ENCODE data around the gene AGL.
"Not testable (repeated sequence)": the region's sequence is repeated elsewhere in the genome, so short reads cannot be mapped to it uniquely, and the experiment has no call there.

Gene AGL

DNA sequence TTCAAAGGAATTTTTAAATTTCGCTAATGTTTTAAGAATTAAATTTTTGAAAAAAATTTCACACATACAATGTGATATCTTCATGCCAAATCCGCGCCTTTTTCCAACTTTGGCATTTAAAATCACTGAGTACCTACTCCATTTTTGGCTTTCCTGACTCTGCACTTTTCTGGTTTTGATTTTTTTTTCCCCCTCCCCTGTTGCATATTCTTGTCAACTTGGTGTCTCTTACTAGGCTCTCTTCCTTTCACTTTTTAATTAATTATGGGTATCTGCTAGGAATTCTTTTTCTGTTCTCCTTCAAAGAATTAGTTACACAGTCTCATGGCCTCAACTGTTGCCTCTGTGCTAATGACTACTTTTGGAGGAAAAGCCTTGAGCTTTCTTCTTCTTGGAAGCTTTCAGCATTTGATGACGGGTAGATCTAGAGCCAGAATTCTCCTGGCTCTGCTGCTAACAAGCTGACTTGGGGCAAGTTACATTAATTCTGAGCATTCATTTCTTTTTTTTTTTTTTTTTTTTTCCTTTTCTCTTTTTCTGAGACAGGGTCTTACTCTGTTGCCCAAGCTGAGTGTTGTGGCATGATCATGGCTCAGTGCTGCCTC, 1.8 kb downstream of the AGL start:
- DNase-seq = no peak

DNA sequence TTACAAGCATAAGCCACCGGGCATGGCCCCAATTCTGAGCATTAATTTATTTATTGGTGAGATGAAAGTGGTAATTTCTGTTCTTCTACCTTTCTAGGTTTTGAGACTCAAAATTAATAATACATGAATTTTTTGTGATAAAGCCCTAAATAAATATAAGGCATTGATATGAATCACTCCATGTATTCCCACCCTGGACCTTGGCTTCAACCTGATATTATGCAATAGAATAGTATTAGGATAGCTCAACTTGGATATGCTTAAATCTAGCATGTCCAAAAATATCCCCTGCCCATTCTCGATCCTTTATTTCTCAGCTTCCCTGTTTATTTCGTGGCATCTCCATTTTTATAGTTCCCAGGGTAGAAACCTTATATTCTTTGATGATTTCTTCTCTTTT, 2.5 kb downstream of the AGL start:
- DNase-seq = no peak

DNA sequence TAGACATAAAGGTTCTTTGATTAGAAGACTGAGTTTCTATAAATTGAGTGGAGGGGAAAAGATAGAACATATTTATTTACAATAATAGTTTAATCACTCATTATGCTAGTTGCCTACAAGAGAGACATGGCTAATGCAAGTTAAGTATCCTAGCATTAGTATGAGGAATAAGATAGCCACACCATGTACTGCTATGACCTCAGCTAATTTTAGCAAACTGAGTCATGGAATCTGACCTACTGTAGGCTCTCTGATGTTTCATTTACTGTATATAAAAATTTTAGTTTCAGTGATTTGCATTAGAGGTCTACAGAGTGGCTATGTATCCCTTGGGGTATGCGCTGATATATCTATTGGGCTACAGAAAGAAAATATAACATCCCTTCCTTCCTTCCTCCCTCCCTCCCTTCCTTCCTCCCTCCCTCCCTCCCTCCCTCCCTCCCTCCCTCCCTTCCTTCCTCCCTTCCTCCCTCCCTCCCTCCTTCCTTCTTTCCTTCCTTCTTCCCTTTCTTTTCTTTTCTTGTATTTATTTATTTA, 5.8 kb downstream of the AGL start:
- DNase-seq = no peak

DNA sequence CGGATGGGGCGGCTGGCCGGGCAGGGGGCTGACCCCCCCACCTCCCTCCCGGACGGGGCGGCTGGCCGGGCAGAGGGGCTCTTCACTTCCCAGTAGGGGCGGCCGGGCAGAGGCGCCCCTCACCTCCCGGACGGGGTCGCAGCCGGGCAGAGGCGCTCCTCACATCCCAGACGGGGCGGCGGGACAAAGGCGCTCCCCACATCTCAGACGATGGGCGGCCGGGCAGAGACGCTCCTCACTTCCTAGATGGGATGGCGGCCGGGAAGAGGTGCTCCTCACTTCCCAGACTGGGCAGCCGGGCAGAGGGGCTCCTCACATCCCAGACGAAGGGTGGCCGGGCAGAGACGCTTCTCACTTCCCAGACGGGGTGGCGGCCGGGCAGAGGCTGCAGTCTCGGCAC, 6.9 kb downstream of the AGL start:
- DNase-seq = not testable (repeated sequence)

DNA sequence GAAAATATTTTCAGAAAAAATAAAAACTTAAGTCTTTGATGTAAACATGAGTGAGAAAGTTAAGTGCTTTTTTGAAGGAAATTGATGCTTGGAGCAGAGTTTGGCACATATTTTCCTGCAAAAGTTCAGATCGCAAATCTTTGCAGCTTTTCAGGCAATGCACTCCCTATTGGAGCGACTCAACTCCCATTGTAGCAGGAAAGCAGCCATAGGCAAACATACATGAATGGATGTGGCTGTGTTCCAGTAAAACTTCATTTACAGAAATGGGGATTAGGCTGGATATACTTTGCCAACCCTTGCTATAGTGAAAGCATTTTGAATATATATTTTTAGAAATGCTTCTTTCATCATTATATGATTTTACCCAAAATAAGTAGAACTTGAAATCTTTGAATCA, 8.1 kb downstream of the AGL start:
- DNase-seq = no peak

DNA sequence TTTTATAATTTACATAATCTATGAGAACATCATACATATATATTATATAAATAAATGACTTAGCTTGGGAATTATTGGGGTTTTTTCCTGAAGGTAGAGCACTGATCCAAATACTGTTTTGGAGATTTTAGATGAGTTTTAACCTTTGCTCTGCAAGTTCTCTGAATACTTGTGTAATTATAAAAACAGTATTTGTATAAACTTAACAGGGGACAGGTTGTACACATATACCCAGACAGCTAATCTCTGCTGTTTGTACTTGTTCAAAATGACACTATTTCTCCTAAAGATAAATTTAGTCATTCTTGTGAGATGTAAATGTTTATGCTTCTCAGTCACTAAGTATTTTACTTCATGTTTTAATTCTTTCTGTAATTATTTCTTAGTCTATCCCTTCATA, 8.7 kb downstream of the AGL start:
- DNase-seq = no peak

DNA sequence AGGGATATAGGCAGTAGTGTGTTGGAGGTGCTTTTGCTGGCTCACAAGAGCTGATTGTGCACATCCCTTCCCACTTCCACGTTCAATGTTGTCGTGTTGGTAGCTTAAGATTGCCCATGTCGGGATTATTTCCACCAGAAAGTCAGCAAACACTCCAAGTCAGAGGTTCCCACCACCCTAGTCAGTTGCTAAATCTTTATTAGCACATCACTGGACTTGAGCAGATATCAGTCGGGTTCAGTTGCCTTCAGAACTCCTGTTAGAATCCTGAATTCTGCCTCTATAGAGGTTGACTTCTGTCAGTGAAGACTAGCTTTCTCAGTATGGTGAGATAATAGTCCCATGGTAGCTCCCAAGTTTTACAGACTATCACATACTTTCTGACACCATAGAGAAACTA, 10.5 kb downstream of the AGL start:
- no peak for DNase-seq

DNA sequence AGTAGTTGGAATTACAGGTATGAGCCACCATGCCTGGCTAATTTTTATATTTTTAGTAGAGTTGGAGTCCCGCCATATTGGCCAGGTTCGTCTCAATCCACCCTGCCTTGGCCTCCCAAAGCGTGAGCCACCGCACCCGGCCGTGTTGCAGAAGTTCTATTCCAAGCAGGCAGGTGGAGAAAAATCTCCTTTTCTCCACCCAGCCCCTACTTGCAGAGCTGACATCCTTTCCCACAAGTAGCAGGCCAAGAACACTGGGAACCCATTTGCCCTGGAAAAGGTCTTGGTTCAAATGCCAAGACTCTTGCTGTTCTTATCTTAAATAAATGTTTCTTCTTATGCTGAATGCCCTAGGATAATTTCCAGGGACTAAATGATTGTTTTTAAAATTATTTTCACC, 17.5 kb downstream of the AGL start:
- no peak for DNase-seq

DNA sequence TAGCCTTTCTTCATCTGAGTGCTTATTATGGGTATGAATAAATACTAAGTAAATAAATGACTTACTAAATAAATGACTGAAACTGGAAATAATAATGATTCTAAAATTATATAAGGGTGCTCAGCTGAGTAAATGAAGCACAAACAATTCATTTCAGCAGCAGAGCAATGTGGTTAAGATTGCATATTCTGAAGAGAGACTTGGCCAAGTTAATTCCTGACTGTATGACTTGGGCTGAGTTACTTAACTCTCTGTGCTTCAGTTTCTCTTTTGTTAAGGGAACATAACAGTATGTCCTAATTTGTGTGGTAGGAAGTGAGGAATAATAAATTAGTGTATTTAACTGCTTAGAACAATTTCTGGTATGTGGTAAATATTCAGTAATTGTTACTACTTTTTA, 19.1 kb downstream of the AGL start:
- no peak for DNase-seq

DNA sequence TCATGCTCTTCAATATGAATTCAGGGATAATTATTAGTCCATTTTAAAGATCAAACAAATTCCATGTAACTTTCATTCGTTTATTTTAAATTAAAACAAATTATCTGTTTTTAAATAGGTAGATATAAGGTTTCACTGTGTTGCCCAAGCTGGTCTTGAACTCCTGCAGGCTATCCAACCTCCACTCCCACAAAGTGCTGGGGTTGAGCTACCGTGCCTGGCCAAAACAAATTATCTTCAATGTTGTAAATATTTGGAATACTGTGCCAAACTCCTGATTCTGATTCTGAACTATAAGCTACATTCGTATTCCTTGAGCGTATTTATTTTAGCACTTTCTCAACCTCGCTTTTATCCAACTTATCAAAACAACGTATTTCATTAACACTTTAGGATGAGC, 19.6 kb downstream of the AGL start:
- no peak for DNase-seq

DNA sequence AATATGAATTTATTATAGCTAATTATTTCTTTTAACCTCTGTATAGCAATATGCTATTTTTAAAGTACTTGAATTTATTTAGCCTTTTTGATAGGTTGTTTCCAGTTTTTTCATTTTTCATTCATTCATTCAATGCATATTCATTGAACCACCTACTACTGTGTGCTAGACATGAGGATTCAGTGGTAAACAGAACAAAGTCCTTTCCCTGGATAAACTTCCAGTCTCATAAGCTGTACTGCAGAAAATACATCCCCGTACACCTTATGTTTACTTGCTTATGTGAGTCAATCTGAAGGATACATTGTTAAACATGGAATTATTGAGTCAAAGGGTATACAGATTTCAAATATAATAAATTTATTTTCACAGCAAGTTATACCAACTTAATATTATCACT, 21.9 kb downstream of the AGL start:
- no peak for DNase-seq

DNA sequence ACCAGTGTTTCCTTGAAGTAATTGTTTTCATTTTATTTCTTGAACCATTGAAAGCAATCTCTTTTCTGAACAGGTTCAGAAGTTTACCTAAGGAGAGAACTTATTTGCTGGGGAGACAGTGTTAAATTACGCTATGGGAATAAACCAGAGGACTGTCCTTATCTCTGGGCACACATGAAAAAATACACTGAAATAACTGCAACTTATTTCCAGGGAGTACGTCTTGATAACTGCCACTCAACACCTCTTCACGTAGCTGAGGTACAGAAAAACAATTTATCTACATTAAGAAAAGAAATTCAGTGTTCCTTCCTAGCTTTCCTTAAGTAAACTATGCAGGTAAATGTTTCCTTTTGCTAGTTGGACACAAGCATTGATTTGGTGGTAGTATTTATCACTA, 27.4 kb downstream of the AGL start:
- DNase-seq = no peak

DNA sequence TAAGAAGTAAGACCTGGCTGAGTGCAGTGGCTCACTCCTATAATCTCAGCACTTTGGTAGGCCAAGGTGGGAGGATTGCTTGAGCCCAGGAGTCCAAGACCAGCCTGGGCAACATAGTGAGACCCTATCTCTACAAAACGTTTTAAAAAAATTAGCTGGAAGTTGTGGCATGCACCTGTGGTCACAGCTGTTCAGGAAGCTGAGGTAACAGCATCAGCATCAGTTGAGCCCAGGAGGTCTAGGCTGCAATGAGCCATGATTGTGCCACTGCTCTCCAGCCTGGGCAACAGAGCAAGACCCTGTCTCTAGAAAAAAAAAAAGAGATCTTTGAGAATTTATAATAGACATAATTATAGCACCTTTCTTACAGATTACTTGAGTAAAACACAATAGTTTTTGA, 36.0 kb downstream of the AGL start:
- no peak for DNase-seq

DNA sequence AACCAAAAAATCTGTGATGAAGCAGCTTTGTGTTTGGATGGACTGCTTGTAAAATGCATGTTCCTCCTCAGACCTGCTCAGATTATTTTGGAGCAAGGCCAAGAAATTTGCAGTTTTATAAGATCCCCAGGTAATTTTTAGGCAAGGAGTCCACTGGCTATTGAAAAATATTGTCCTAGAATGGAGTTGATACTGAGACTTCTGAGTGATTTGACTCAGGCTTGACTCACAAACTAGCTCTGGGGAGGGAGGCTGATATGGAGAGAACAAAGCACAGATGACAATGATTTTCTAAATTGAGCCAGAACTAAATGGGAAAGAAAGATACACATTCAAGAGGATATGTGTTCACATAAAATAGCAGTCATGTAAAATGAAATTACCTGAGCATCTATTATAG, 36.7 kb downstream of the AGL start:
- no peak for DNase-seq

DNA sequence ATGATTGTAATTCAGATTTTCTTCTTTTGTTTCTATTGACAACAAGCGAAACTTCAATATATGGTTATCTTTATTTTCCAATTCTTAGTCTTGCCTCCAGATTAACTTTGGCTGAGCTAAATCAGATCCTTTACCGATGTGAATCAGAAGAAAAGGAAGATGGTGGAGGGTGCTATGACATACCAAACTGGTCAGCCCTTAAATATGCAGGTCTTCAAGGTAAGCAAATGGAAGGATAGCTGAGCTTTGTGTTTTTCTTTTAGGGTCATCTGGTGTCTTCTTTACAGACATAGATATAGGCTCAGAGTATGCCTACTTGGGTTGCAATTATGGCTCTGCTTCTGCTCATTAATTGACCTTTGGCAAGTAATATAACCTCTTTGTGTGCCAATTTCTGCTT, 37.7 kb downstream of the AGL start:
- DNase-seq = no peak

DNA sequence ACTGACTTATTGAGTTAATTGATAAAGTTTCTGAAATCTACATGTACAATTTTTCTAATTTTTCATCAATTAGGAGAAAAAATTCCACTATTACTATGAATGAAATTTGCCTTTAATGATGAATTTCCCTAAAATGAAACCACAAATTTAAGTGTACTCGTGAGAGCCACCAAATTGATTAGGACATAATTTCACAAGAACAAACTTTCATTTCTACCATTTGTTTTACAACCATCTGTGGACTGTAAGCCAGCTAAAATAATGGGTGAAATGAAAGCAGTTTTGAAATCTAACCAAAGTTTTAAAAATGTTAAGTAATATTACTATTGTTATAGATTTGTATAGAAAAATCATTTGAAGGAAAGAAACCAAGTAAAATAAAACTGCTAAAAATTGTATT, 41.8 kb downstream of the AGL start:
- no peak for DNase-seq

DNA sequence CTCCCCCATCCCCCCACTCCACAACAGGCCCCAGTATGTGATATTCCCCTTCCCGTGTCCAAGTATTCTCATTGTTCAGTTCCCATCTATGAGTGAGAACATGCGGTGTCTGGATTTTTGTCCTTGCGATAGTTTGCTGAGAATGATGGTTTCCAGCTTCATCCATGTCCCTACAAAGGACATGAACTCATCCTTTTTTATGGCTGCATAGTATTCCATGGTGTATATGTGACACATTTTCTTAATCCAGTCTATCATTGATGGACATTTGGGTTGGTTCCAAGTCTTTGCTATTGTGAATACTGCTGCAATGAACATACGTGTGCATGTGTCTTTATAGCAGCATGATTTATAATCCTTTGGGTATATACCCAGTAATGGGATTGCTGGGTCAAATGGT, 53.1 kb downstream of the AGL start:
- not testable (repeated sequence) for DNase-seq

DNA sequence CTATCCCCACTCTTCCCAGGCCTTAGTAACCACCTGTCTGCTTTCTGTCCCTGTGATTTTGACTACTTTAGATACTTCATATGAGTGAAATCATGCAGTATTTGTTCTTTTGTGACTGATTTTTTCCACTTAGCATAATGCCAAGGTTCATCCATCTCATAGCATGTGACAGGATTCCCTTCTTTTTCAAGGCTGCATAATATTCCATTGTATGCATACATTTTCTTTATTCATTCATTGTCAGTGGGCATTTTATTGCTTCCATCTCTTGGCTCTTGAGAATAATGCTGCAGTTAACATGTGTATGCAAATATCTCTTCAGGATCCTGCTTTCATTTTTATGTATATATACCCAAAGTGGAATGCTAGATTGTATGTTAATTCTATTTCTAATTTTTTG, 56.4 kb downstream of the AGL start:
- DNase-seq = no peak

DNA sequence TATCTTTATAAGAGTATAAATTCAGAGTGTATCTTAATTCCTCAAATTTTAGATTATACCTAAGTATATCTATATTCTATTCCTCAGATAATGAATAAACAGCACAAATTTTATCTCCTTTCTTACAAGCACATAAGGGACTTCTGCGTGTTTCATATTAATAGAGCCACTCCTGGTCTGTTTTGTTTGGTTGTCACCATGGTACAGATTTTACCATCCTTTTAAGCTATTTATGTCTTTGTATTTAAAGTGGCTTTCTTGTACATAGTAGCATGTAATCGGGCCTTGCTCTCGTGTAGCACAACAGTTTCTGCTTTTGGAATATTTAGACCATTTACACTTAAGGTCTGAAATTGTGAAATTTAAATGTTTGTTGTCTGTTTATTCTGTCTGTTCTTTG, 67.1 kb downstream of the AGL start:
- DNase-seq = no peak

DNA sequence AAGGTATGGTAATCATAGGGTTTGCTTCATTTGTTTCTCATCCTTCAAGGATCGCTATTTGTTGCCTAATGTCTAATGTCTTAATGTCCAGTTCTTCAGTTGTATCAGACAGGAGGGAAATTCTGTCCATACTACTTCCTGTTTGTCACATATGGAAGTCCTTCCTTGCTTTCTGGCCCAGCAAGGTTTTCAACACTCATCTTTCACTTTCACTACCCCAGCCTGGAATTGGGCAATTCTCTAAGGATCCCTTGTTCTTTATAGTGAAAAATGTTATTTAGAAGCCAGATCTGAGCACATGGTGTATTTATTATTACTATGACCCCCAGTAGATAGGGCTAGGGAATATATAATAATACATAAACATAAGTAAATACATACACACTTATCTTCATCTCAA, 69.1 kb downstream of the AGL start:
- no peak for DNase-seq

DNA sequence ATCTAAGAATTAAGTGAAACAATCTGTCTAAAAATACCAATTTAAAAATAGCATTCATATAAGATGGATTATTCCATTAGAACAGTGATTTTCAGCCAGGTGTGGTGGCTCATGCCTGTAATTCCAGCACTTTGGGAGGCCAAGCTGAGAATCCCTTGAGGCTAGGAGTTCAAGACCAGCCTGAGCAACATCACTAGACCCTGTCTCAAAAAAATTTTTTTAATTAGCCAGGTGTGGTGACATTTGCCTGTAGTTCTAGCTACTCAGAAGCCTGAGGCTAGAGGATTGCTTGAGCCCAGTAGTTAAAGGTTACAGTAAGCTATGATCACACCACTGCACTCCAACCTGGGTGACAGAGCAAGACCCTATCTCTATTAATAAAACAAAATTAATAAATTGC, 84.6 kb downstream of the AGL start:
- no peak for DNase-seq

DNA sequence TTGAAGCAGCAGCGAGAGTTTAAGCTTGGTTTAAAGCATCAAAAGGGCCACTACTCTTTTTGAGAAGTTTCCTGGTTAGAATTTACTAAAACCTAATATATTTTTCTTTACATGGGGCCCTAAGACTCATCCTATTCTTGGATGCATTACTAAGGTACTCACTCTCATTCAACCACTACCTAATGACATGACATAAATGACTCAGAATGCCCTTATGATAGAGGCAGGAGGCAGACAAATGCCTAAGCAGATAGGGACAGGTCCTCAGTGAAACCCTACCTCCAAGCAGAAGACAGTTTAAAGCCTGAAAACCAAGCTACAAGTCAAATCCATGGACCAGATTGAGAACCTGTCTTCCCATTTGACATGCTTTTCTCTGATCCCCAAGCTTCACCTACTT, 85.4 kb downstream of the AGL start:
- no peak for DNase-seq

DNA sequence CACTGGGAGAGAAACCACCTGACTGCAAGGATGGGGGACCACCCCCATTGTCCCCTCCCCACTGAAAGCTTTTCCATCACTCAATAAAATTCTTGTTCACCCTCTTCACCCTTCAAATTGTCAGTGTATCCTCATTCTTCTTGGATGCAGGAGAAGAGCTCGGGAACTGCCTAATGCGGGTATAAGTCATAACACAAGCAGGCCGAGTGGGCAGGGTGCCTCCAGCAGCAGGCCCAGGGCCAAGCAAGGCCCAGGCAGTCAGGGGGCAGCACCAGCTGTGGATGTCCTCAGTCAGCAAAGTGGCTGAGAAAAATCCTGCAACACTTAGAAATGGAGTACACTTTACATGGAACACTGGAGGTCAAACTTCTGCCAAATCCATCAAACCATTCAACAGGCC, 85.9 kb downstream of the AGL start:
- no peak for DNase-seq

DNA sequence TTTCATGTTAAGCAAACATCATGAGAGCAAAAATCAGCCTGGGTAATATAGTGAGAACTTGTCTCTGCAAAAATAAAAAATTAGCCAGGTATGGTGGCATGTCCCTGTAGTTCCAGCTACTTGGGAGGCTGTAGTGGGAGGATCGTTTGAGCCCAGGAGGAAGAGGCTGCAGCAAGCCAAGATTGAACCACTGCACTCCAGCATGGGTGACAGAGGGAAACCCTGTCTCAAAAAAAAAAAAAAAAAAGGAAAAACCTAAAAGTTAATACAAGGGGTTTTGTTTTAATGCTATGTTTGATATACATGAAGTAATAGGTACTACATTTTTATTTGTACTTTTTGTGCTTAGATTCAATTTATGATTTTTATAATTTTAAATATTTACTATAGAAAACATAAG, 92.6 kb downstream of the AGL start:
- DNase-seq = no peak

DNA sequence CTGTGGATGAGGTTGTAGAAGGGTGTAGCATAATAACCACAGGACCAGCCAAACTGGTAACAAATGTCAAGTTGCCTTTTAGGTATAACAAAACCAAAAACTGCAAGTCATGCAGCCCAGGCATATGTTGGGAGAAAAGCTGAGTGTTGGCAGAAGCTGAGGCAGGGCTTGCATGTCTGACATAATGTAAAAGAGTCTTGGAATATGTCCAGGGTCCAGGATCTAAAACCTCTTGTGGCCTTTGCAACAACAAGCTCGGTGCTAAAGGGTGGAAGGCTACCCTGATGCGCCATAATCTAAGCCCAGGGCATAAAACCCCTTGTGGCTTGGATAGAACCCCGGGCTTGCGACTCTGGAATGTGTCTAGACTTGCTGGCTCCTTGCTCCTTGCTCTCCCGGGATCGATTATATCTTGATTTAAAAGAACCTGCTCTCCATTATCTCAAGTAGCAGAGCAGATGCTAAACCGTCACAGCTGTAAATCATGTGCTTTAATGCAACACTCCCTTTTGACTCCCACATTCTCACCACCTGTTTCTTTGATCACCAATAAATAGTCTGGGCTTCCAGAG, 93.1 kb downstream of the AGL start:
- peak; percentile 56 for DNase-seq
